SU-DHL-6 (cell line): ENCODE data around the gene CCDC7.

Source experiments
- EZH2phosphoT487 ChIP-seq: fragments of 200-600 bp; sonication (generic), shearing (Covaris generic); conservative IDR thresholded peaks from 2 replicates; pipeline ENCODE4 v1.6.1; 2018; ENCODE audit warnings: mild to moderate bottlenecking, antibody characterized with exemption, low read length, moderate library complexity, mixed read lengths
- TF ChIP-seq, protein P1 (sequence below): fragments of 200-600 bp; sonication (generic); IDR thresholded peaks from one replicate; pipeline ENCODE4 v1.5.1; 2017; ENCODE audit warnings: antibody characterized with exemption, mild to moderate bottlenecking, low read length, moderate library complexity; ENCODE audit not compliant: insufficient read depth, poor library complexity, severe bottlenecking

DNA sequence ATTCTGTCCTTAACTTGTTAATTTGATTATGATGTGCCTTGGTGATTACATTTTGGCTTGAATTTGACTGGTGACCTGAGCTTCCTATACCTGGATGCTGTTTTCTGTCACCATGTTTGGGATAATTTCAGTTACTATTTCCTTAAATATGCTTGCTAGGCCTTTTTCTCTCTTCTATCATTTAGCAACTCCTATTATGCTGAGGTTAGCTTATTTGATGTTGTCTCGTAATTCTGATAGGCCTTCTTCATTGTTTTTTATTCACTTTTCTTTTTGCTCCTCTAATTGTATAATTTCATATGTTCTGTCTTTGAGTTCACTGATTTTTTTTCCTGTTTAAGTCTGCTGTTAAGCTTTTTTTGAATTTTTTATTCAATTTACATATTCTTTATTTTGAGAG lies 327.2 kb downstream of the CCDC7 start:
- TF ChIP-seq, protein P1, sequence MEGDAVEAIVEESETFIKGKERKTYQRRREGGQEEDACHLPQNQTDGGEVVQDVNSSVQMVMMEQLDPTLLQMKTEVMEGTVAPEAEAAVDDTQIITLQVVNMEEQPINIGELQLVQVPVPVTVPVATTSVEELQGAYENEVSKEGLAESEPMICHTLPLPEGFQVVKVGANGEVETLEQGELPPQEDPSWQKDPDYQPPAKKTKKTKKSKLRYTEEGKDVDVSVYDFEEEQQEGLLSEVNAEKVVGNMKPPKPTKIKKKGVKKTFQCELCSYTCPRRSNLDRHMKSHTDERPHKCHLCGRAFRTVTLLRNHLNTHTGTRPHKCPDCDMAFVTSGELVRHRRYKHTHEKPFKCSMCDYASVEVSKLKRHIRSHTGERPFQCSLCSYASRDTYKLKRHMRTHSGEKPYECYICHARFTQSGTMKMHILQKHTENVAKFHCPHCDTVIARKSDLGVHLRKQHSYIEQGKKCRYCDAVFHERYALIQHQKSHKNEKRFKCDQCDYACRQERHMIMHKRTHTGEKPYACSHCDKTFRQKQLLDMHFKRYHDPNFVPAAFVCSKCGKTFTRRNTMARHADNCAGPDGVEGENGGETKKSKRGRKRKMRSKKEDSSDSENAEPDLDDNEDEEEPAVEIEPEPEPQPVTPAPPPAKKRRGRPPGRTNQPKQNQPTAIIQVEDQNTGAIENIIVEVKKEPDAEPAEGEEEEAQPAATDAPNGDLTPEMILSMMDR = no peak
- TF ChIP-seq EZH2phosphoT487 = no peak
